Lung (tissue), 12 donors: Measurements from ENCODE around the gene RPL21. TPM values are rescaled to one million over a fixed set of nuclear protein-coding genes. Genes with fewer than 3 reads are reported as not detected.
A peak's percentile ranks its signal among the peaks of the same experiment; 100 is the strongest.

ENCODE experiments used
- ATAC-seq: fragments of 200-7000 bp; cut with Tn5 transposase; one replicate; pipeline ENCODE4 v1.9.1; 2020; ENCODE audit warnings: moderate number of reproducible peaks; ENCODE audit not compliant: insufficient read depth, low FRiP score
- DNase-seq, 3 donors: peaks; one replicate each; pipeline ENCODE4 v3.0.0-alpha.2; 2013 to 2017
- H3K27ac ChIP-seq, 2 donors: one replicate each; pipeline ENCODE4 v1.5.1; 2013; ENCODE audit warnings: mild to moderate bottlenecking in 2 of 2, moderate library complexity in 2 of 2, control low read depth in 1 of 2, inconsistent platforms in 1 of 2, low read depth in 1 of 2, low read length in 1 of 2
- H3K27me3 ChIP-seq, 3 donors: one replicate each; pipeline ENCODE4 v1.5.1; 2013; ENCODE audit warnings: low read length in 2 of 3; ENCODE audit not compliant: control insufficient read depth in 3 of 3, insufficient read depth in 3 of 3
- H3K36me3 ChIP-seq, 4 donors: one replicate each; pipeline ENCODE4 v1.5.1; 2013; ENCODE audit warnings: low read length in 4 of 4, mild to moderate bottlenecking in 1 of 4, moderate library complexity in 1 of 4; ENCODE audit not compliant: control insufficient read depth in 4 of 4, insufficient read depth in 4 of 4
- H3K4me1 ChIP-seq, 5 donors: one replicate each; pipeline ENCODE4 v1.5.1; 2013; ENCODE audit warnings: low read length in 5 of 5, mild to moderate bottlenecking in 2 of 5, moderate library complexity in 1 of 5; ENCODE audit not compliant: control insufficient read depth in 5 of 5, insufficient read depth in 5 of 5
- H3K4me3 ChIP-seq: one replicate; pipeline ENCODE4 v1.5.1; 2013; ENCODE audit warnings: mild to moderate bottlenecking, control low read depth, moderate library complexity
- H3K9ac ChIP-seq, 2 donors: one replicate each; pipeline ENCODE4 v1.5.1; 2013; ENCODE audit warnings: low read length in 2 of 2, control low read depth in 1 of 2; ENCODE audit not compliant: insufficient read depth in 1 of 2
- H3K9me3 ChIP-seq, 4 donors: one replicate each; pipeline ENCODE4 v1.5.1; 2013; ENCODE audit warnings: low read length in 3 of 4, mild to moderate bottlenecking in 1 of 4, moderate library complexity in 1 of 4; ENCODE audit not compliant: control insufficient read depth in 4 of 4, insufficient read depth in 3 of 4
- CTCF ChIP-seq: IDR thresholded peaks from 2 replicates; pipeline ENCODE4 v1.5.1; 2012; ENCODE audit warnings: mild to moderate bottlenecking; ENCODE audit errors: control extremely low read depth, extremely low read depth
- WGBS, 2 donors: extraction: QIAGEN DNeasy Blood & Tissue Kit; methylation state at CpG; one replicate each; pipeline ENCODE4 v1.1.7; 2013; 5-methylcytosine and 5-hydroxymethylcytosine counted together
- polyA plus RNA-seq, 2 donors: library from polyadenylated mRNA; stranded (reverse); fragments of 200-250 nt; gene quantifications; one replicate each; pipeline ENCODE4 v1.2.1, GENCODE V29; 2013
- total RNA-seq, 2 donors: library from RNA; depleted of rRNA in 1 of 2; stranded (reverse); fragments of >200 nt in 1 of 2; gene quantifications; one replicate each; pipeline ENCODE4 v1.2.1, GENCODE V29; 2014 to 2021
- donor health status: control.
- donor health status: control.
- donor health status: Bipolar disorder and iron deficiency.
- donor health status: healthy.
- donor health status: DM: yes; HTN: yes; CAD: no.

The RPL21 gene
- total and polyA plus RNA-seq, 4 donors, result 796 to 1,951 (median 915) TPM

- H3K9me3 ChIP-seq, result peaks cover 0 to 3% (median 0%) of the 10 kb centered on the region in 4 donors
- TF ChIP-seq CTCF, result no peak
- 22 to 35% methylated on average over 2 of the region's 2 CpGs for WGBS, 2 donors
- H3K9ac ChIP-seq, result no peak overlapping the region
- ATAC-seq (no peak), DNase-seq (no peak)
- H3K36me3 ChIP-seq, result peaks cover 0 to 3% (median 0%) of the 10 kb centered on the region in 4 donors
- no peak overlapping the region for H3K4me3 ChIP-seq
- H3K27me3 ChIP-seq, result no peaks in the 10 kb centered on the region
- peak overlapping the region in 1 of 2 donors; percentile 69 for H3K27ac ChIP-seq
- peaks cover 0 to 10% (median 8%) of the 10 kb centered on the region in 5 donors for H3K4me1 ChIP-seq
Observed at GRCh38 chr13:27266917-27267316, 15.6 kb downstream of the RPL21 start.

- no peaks in the 10 kb centered on the region for H3K27me3 ChIP-seq
- ATAC-seq (no peak), DNase-seq (no peak)
- peaks cover 0 to 15% (median 9%) of the 10 kb centered on the region in 5 donors for H3K4me1 ChIP-seq
- H3K9me3 ChIP-seq, result peaks cover 0 to 3% (median 0%) of the 10 kb centered on the region in 4 donors
- H3K27ac ChIP-seq, result peak overlapping the region in 1 of 2 donors; percentile 14
- H3K4me3 ChIP-seq, result no peak overlapping the region
- no peak overlapping the region for H3K9ac ChIP-seq
- WGBS, 2 donors, result 30 to 76% methylated on average over 2 of the region's 2 CpGs
- peaks cover 0 to under 1% (median 0%) of the 10 kb centered on the region in 4 donors for H3K36me3 ChIP-seq
- TF ChIP-seq CTCF, result no peak
Observed at GRCh38 chr13:27267596-27267995, 16.2 kb downstream of the RPL21 start.

GRCh38 chr13:27269114-27269665 is 17.8 kb downstream of the RPL21 start:
- Histone ChIP-seq H3K9ac (no peak overlapping the region), H3K4me1 (peaks cover 6 to 23% (median 13%) of the 10 kb centered on the region in 5 donors), H3K36me3 (peaks cover 0 to 3% (median 0%) of the 10 kb centered on the region in 4 donors), H3K27ac (no peak overlapping the region), H3K27me3 (no peaks in the 10 kb centered on the region), H3K9me3 (peaks cover 0 to 3% (median 0%) of the 10 kb centered on the region in 4 donors), H3K4me3 (no peak overlapping the region)
- no peak for ATAC-seq
- no peak for DNase-seq
- no peak for TF ChIP-seq CTCF
- 68 to 74% methylated on average over 2 of the region's 2 CpGs for WGBS, 2 donors
